NCI-H510A treated with DMSO at 0.1 percent for 48 hours (cell line): ENCODE data around the gene PCBP4.
A peak's percentile ranks its signal among the peaks of the same experiment; 100 is the strongest.
"Not testable (repeated sequence)": the region's sequence is repeated elsewhere in the genome, so short reads cannot be mapped to it uniquely, and the experiment has no call there.

Experiments
- DNase-seq: peaks from one replicate; lab custom pipeline; 2025; lab: John Stamatoyannopoulos, UW

PCBP4 gene

GRCh38 chr3:51994530-51994929 lies 27.3 kb upstream of the PCBP4 start:
- DNase-seq, result no peak

DNA sequence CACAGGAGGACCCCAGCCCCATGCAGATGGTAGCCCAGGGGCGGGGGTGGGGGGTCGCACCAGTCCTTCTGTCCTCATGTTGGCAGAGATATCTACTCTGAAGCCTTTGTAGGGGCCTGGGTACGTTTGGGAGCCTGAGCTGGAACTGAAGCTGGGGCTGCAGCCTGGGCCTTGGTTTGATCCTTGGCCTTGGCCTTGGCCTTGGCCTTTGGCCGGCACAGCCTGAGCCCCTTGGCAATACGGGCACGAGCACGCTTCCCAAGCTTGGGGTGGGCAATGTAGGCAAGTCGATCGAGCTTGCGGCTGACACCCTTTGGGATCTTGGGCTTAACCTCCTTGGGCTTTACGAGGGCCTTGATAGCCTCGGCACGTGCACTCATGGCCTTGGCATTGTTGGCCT lies 26.4 kb upstream of the PCBP4 start:
- not testable (repeated sequence) for DNase-seq

DNA sequence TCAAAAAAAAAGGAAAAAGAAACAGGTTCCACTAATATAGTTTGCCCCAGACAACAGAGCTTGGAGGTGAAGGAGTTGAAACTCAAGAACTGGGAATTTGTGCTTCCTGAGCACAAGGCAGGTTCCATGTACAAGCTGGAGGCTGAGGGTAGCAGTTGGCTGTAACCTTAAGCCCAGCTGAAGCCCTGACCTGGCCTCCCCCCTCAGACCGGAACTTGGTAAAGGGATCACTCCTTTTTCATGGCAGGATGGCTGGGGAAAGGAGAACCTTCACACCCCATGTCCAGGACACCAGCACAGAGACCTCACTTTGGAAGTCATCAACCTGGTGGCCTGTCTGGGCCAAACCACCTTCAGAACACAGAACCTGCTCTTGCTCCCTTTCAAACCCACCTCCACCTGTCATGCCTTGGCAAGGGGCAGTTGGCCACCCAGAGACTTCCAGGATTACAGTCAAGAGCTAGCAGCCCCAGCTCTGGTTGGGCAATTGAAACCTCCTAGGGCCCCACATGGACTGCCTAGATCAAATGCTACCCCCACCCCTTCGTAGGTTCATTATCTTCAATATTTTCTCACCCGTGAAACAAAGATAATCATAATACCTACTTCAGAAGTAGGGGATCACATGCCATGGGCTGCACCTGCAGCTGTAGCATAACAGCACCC lies 24.9 kb upstream of the PCBP4 start:
- DNase-seq, result no peak

- not testable (repeated sequence) for DNase-seq
Observed at GRCh38 chr3:51990501-51990971, 23.3 kb upstream of the PCBP4 start.

- DNase-seq, result no peak
Observed at GRCh38 chr3:51988286-51989146, 21.3 kb upstream of the PCBP4 start.

GRCh38 chr3:51987568-51987967 lies 20.3 kb upstream of the PCBP4 start:
- DNase-seq, result no peak

- no peak for DNase-seq
Observed at GRCh38 chr3:51986010-51986947, 19.0 kb upstream of the PCBP4 start.

DNA sequence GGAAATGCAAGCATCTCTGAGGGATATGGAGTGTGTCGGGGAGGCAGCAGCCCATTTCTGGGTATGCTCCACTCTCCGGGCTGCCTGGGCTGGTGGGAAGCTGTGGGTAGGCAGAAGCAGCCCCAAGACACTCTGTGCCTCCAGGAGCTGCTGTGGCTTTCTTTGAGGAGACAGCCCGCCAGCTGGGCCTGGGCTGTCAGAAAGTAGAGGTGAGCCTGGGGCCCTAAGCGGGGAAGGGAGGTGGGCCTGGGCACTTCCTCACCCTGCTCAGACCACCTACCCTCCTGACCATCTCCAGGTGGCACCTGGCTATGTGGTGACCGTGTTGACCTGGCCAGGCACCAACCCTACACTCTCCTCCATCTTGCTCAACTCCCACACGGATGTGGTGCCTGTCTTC lies 17.8 kb upstream of the PCBP4 start:
- DNase-seq, result no peak

DNA sequence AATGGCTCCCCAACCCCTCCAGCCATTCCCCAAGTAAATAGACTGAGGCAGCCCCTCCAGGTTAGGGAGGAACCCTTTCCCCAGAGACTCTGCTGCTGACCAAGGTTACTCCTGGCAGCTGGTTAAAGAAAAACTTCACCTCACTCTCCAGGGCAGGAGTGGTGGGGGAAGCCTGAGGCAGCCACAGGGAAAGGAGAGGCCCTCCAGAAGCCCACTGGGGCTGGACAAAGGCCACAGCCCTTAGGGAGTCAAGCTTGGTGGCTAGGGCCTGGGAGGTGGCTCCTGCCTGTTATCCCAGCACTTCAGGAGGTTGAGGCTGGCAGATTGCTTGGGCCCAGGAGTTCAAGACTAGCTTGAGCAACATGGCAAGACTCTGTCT lies 17.0 kb upstream of the PCBP4 start:
- no peak for DNase-seq

DNA sequence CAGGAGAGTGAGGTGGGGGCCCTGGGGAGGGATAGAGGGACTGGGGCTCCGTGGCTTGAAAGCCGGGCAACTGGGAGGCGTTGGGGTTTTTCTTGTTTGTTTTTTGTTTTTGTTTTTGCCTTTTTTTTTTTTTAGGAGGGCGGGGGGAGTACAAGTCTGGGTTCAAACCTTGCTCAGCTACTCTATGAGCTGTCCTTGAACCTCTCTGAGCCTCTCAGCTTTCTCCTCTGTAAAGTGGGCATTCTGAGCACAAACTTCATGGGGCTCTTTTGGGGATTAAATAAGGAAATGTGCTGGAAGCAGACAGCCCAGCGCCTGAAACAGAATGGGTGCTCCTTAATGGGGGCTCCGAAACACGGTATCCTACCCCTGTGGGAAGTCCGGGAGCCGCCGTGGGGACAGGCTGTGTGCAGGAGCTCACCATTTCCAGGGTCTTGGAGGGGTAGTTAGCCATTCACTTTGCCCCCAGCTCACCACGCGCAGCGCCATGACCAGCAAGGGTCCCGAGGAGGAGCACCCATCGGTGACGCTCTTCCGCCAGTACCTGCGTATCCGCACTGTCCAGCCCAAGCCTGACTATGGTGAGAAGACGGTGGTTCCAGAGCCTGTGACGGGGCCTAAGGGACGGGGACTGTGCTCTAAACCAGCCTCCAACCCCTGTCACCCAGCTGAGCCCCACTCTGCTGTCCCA lies 16.5 kb upstream of the PCBP4 start:
- no peak for DNase-seq

- DNase-seq, result peak; percentile 63
Observed at GRCh38 chr3:51982838-51983577, 15.8 kb upstream of the PCBP4 start, which contains the start of gene ACY1. ACY1 (plus strand) TSS chr3:51983535; CDS start chr3:51984065, 530 bp downstream.

GRCh38 chr3:51982352-51982837 lies 15.1 kb upstream of the PCBP4 start:
- DNase-seq, result peak; percentile 62

- DNase-seq, result no peak
Observed at GRCh38 chr3:51980253-51980652, 13.0 kb upstream of the PCBP4 start.

DNA sequence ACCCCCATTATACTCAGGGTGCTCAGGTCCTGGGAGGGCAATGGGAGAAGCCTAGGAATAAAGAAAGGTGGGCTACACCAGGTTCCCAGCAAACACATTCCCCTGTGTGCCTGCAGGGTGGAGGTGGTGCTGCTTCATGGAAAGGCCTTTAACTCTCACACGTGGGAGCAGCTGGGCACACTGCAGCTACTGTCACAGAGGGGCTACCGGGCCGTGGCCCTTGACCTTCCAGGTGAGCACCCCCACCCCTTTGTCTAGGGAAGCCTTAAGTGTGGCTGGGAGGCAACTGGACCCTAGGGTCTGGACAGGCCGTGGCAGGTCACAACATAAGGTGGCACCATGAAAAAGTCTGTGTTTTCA lies 10.9 kb upstream of the PCBP4 start:
- DNase-seq, result no peak

DNA sequence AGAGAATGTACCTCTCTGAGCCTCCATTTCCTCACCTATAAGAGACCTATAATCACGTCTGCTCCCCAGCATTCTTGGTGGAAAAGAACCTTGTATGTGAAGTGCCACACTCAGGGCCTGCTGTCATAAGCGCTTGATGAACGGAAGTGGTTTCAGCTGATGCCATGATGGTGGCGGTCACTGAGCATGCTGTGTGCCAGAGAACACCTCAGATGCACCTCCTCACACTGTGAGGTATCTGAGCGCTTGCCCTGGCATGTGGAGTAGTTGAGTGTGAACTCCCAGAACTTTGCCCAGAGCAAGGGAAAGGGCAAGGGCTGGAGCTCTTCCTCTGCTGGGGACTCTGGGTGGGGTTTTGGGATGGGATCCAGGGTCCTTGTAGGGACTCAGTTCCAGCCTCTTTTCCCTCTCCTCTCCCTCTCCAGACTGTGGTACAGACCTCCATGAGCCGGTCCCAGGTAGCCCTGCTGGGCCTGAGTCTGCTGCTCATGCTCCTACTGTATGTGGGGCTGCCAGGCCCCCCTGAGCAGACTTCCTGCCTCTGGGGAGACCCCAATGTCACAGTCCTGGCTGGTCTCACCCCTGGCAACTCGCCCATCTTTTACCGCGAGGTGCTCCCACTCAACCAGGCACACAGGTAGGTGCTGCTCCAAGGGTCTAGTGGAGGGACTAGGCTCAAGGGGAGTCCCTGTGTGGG lies 10.3 kb upstream of the PCBP4 start:
- no peak for DNase-seq

GRCh38 chr3:51975852-51976549 lies 8.7 kb upstream of the PCBP4 start:
- DNase-seq, result no peak

DNA sequence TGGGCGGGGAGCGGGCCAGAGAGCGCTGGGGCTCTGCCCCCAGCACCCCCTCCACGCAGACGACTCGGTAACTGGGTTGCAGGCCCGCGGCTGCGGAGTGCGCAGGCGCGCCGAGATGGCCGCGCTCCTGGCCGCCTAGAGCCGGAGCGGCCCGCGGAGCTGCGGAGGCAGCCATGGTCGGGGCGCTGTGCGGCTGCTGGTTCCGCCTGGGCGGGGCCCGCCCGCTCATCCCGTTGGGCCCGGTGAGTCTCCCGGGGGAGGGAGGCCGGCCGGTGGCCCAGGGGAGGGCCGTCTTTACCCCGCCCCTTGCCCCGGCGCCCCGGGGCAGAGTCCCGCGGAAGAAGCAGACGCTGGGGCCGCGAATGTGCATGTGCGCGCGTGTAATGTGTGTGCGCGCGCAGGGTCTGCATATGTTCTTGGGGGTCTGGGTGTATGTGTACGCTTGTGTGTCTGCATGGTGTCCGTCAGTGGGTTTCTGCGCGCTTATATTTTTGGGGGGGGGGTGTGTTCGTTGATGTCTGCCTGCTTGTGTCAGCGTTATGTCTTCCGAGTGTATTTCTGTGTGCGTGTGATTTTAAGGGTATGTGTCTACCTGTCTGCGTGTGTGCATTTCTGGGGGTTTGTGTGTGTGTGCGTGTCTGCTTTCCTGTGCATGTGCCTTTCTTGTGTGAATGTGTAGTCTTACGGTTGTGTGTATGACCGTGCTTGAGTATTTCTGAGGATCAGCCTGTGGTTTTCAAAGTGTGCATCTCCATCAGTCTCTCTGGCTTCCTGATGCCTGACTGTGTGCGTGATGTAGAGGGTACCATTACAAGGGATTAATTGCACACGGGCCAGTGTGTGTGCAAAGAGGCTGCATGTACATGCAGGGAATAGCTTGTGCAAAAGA lies 8.0 kb upstream of the PCBP4 start, which contains the start of gene ABHD14A:
ABHD14A (plus strand) TSS at position 102 of the 889 bp plus-strand sequence; CDS start at position 174, 72 bp downstream.
- peak; percentile 26 for DNase-seq

GRCh38 chr3:51974277-51974962 lies 7.2 kb upstream of the PCBP4 start:
- no peak for DNase-seq
